ENCODE data around the gene TAF12.

DNA sequence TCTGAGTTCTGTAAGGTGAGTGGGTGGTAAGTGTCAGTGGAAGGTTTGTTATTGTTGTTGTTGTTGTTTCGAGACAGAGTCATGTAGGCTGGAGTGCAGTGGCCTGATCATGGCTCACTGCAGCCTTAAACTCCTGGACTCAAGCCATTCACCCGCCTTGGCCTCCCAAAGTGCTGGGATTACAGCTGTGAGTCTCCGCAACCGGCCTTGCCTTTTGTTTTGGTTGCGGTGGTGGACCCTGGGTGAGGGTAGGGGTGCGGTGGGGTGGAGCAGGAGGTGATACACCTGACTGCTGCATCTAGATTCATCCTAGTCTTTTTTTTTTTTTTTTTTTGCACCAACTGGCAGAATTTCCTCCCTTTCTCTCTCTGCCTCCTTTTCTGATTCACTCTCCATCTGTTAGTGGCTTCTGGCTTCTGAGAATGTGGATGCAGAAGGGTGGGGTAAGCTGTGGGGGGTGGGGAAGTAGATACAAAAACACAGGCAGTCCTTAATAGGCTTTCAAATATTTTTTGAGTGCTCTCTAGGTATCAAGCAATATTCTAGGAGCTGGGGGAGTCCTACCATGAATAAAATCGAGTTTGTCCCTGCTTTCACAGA is 21.1 kb upstream of the TAF12 start:
- TF ChIP-seq CTCF (IDR thresholded peaks at IDR 0.05) (no peak), POLR2AphosphoS5 (IDR thresholded peaks at IDR 0.05) (no peak)
